Heart left ventricle (tissue), 16 donors: ENCODE data around the gene RGL2. TPM values are rescaled to one million over a fixed set of nuclear protein-coding genes. Genes with fewer than 3 reads are reported as not detected.

Source experiments
- ATAC-seq, 4 donors: fragments of 200-7000 bp; cut with Tn5 transposase; one replicate each; pipeline ENCODE4 v1.9.1; 2020 to 2022; ENCODE audit warnings: moderate library complexity in 4 of 4, mild to moderate bottlenecking in 3 of 4, moderate number of reproducible peaks in 1 of 4
- DNase-seq, 5 donors: peaks; one replicate each; pipeline ENCODE4 v3.0.0-alpha.2; 2020
- H3K27ac ChIP-seq, 12 donors: fragments of 200-600 bp; sonication (generic) in 4 of 12; one replicate each; pipeline versions ENCODE4 v1.5.0 to v1.8.0; 2016 to 2022; ENCODE audit warnings: mild to moderate bottlenecking in 2 of 12
- H3K27me3 ChIP-seq, 9 donors: fragments of 200-600 bp; sonication (generic) in 2 of 9; one replicate each; pipeline versions ENCODE4 v1.5.1 to v1.8.0; 2016 to 2022; ENCODE audit warnings: mild to moderate bottlenecking in 3 of 9
- H3K36me3 ChIP-seq, 9 donors: fragments of 200-600 bp; sonication (generic) in 2 of 9; one replicate each; pipeline versions ENCODE4 v1.5.0 to v1.8.0; 2018 to 2022; ENCODE audit warnings: mild to moderate bottlenecking in 2 of 9
- H3K4me1 ChIP-seq, 12 donors: fragments of 200-600 bp; sonication (generic) in 4 of 12; one replicate each; pipeline versions ENCODE4 v1.5.0 to v1.8.0; 2016 to 2022; ENCODE audit warnings: mild to moderate bottlenecking in 3 of 12
- H3K4me3 ChIP-seq, 12 donors: fragments of 200-600 bp; sonication (generic) in 4 of 12; one replicate each; pipeline versions ENCODE4 v1.5.0 to v1.8.0; 2017 to 2022; ENCODE audit warnings: mild to moderate bottlenecking in 9 of 12, moderate library complexity in 4 of 12
- H3K9me3 ChIP-seq, 12 donors: fragments of 200-600 bp; sonication (generic) in 4 of 12; one replicate each; pipeline versions ENCODE4 v1.5.0 to v1.8.0; 2016 to 2022; ENCODE audit warnings: mild to moderate bottlenecking in 1 of 12
- CTCF ChIP-seq, 12 donors: fragments of 200-600 bp; sonication (generic) in 4 of 12; IDR thresholded peaks; one replicate each; pipeline versions ENCODE4 v1.5.0 to v1.8.0; 2018 to 2022; ENCODE audit warnings: antibody characterized with exemption in 12 of 12, mild to moderate bottlenecking in 5 of 12
- POLR2A ChIP-seq, 2 donors: fragments of 450-650 bp; IDR thresholded peaks; one replicate each; pipeline ENCODE4 v1.6.1; 2017; ENCODE audit warnings: antibody characterized with exemption in 2 of 2, mild to moderate bottlenecking in 2 of 2, moderate library complexity in 2 of 2
- WGBS, 4 donors: extraction: QIAGEN DNeasy Blood & Tissue Kit in 2 of 4; methylation state at CpG; one replicate each; pipeline versions ENCODE4 v1.1.5 to v1.1.7; 2013 to 2018; 5-methylcytosine and 5-hydroxymethylcytosine counted together
- intact Hi-C, 10 donors: fragments of 100-400 bp; cut with DNase I; formaldehyde crosslinking; loops; one replicate each; pipeline versions ENCODE4 v1.11.1 to v1.14.2; 2022
- microRNA-seq, 4 donors: library from miRNA; unstranded; fragments of <30 nt; microRNA quantifications; one replicate each; pipeline versions ENCODE4 to v1.2.0, GENCODE V29; 2017 to 2020
- polyA plus RNA-seq, 2 donors: library from polyadenylated mRNA; stranded (reverse); fragments of 200-250 nt; gene quantifications; one replicate each; pipeline ENCODE4 v1.2.3, GENCODE V29; 2013
- total RNA-seq, 9 donors: library from RNA; depleted of rRNA in 2 of 9; stranded (reverse); fragments of >200 nt in 2 of 9; fragmentation: NEBNext Ultra II Directional in 3 of 9; extraction: Animal tissue kit (Norgen Biotek cat#: 25700) in 3 of 9; gene quantifications; one replicate each; pipeline versions ENCODE4 v1.1.0 to v1.2.4, GENCODE V29; 2016 to 2023
- donor health status: ischemic (EF 13 %, LVEDD 7.1; RV severe dilation, severe dysfunction).
- donor health status: healthy with polysubstance abuse.
- donor health status: DM: no; HTN: yes; CAD: no.
- donor health status: DM: no; HTN: no; CAD: no.
- donor health status: ischemic (EF 25% LVEDD 6.9; RV normal size, moderate dysfunction).
- donor health status: ischemic (EF 25% LVEDD 5.7; RV mildly dilated, moderate dysfunction).
- donor health status: healthy.
- donor health status: DM: yes; HTN: yes; CAD: no.
- donor health status: ischemic (EF 35%, LVEDD 5.7; RV mildly dilated, moderate dysfunction).
- donor health status: nonischemic (EF 11% LVEDD 7.7; RV severe dilation, severe dysfunction).
- donor health status: DM: yes; HTN: yes; CAD: no.
- donor health status: PGD.
- donor health status: ischemic (EF 29% LVEDD 5.4; RV normal size, mild dysfunction).
- donor health status: nonischemic (EF 23%, LVEDD 6.1; RV moderate dilation, normal function).

The RGL2 gene
- total and polyA plus RNA-seq, 11 donors = 34.9 to 67.8 (median 48.4) TPM

- peaks cover 0 to 18% (median 0%) of the 10 kb centered on the region in 9 donors for H3K27me3 ChIP-seq
- no peak for ATAC-seq
- intact Hi-C loops = loop anchor here in 3 of 10 donors (5.0 to 10.0 kb wide), 2 partner anchors 229 to 236 kb away; partner anchors contain the start of gene HLA-DOA (in 1 of the 3)
- H3K4me3 ChIP-seq = no peak overlapping the region
- no peak for DNase-seq
- no peaks in the 10 kb centered on the region for H3K36me3 ChIP-seq
- peaks cover 0 to 7% (median 6%) of the 10 kb centered on the region in 12 donors for H3K4me1 ChIP-seq
- H3K27ac ChIP-seq = no peak overlapping the region
- 21 to 48% (median 34%) methylated on average over 1 of the region's 1 CpG for WGBS, 4 donors
- H3K9me3 ChIP-seq = no peaks in the 10 kb centered on the region
- no peak for TF ChIP-seq CTCF (IDR thresholded peaks at IDR 0.05)
- no peak for TF ChIP-seq POLR2A (IDR thresholded peaks at IDR 0.05)
Measured at GRCh38 chr6:33243476-33243875, 55.3 kb downstream of the RGL2 start.

GRCh38 chr6:33241968-33242367 lies 56.8 kb downstream of the RGL2 start:
- Histone ChIP-seq H3K27me3 (peaks cover 0 to 18% (median 0%) of the 10 kb centered on the region in 9 donors), H3K36me3 (no peaks in the 10 kb centered on the region), H3K4me3 (no peak overlapping the region), H3K9me3 (no peaks in the 10 kb centered on the region), H3K27ac (no peak overlapping the region), H3K4me1 (no peaks in the 10 kb centered on the region)
- intact Hi-C loops = loop anchor here in 3 of 10 donors (5.0 to 10.0 kb wide), 2 partner anchors 227 to 235 kb away; partner anchors contain the start of gene HLA-DOA (in 1 of the 3)
- TF ChIP-seq CTCF (IDR thresholded peaks at IDR 0.05) (no peak), POLR2A (IDR thresholded peaks at IDR 0.05) (no peak)
- DNase-seq (no peak), ATAC-seq (no peak)
- 64 to 71% (median 68%) methylated on average over 3 of the region's 3 CpGs for WGBS, 4 donors

Small RNAs within 50 kb of the gene (microRNA-seq; reads per million reads assigned to microRNA genes)
- gene MIR6834 (0 to 0.06 (median 0) reads per million in 4 donors), gene MIR6873 (0 to 0.26 (median 0) reads per million in 4 donors)

Other genes starting within 250 kb of the RGL2 start
- 100 to 1,000 TPM in 2 of 9 donors, 10 to 100 TPM in 7; 18.6 to 438 (median 51.0) TPM for gene HLA-DPA1, start 225.3 kb downstream of the RGL2 start, total RNA-seq
- gene HLA-DPA1, start 225.3 kb downstream of the RGL2 start, polyA plus RNA-seq = 10 to 100 TPM; 18.2 to 23.5 TPM
- gene HLA-DPB1, start 223.0 kb downstream of the RGL2 start, total RNA-seq = 100 to 1,000 TPM in 2 of 9 donors, 10 to 100 TPM in 7; 16.6 to 346 (median 30.7) TPM
- gene HLA-DPB1, start 223.0 kb downstream of the RGL2 start, polyA plus RNA-seq = 10 to 100 TPM; 25.0 to 30.1 TPM
- 1 to 10 TPM in 4 of 9 donors, under 1 TPM in 5; 0.42 to 2.3 (median 0.93) TPM for gene COL11A2, start 106.5 kb downstream of the RGL2 start, total RNA-seq
- 1 to 10 TPM in 1 of 2 donors, under 1 TPM in 1; 0.39 to 4.9 TPM for gene COL11A2, start 106.5 kb downstream of the RGL2 start, polyA plus RNA-seq
- gene RXRB, start 98.3 kb downstream of the RGL2 start, total RNA-seq = 10 to 100 TPM; 20.7 to 39.6 (median 33.4) TPM
- gene RXRB, start 98.3 kb downstream of the RGL2 start, polyA plus RNA-seq = 10 to 100 TPM; 24.6 to 29.8 TPM
- gene SLC39A7, start 98.1 kb downstream of the RGL2 start, total RNA-seq = 10 to 100 TPM; 42.4 to 70.4 (median 55.3) TPM
- gene SLC39A7, start 98.1 kb downstream of the RGL2 start, polyA plus RNA-seq = 100 to 1,000 TPM in 1 of 2 donors, 10 to 100 TPM in 1; 39.9 to 197 TPM
- gene HSD17B8, start 94.3 kb downstream of the RGL2 start, total RNA-seq = 10 to 100 TPM; 15.8 to 31.7 (median 18.8) TPM
- 10 to 100 TPM; 16.7 to 17.9 TPM for gene HSD17B8, start 94.3 kb downstream of the RGL2 start, polyA plus RNA-seq
- 10 to 100 TPM in 8 of 9 donors, 1 to 10 TPM in 1; 8.4 to 32.2 (median 27.3) TPM for gene RING1, start 90.4 kb downstream of the RGL2 start, total RNA-seq
- 10 to 100 TPM; 26.2 to 36.9 TPM for gene RING1, start 90.4 kb downstream of the RGL2 start, polyA plus RNA-seq
- gene VPS52, start 27.1 kb downstream of the RGL2 start, total RNA-seq = 10 to 100 TPM; 26.4 to 47.0 (median 34.2) TPM
- gene VPS52, start 27.1 kb downstream of the RGL2 start, polyA plus RNA-seq = 10 to 100 TPM; 25.1 to 33.0 TPM
- gene RPS18, start 26.9 kb downstream of the RGL2 start, total RNA-seq = 1,000 to 10,000 TPM in 4 of 9 donors, 100 to 1,000 TPM in 5; 685 to 1,292 (median 971) TPM
- 1,000 to 10,000 TPM; 2,229 to 3,458 TPM for gene RPS18, start 26.9 kb downstream of the RGL2 start, polyA plus RNA-seq
- gene B3GALT4, start 21.8 kb downstream of the RGL2 start, total RNA-seq = 10 to 100 TPM in 2 of 9 donors, 1 to 10 TPM in 7; 7.3 to 13.8 (median 9.1) TPM
- 1 to 10 TPM; 7.4 to 8.7 TPM for gene B3GALT4, start 21.8 kb downstream of the RGL2 start, polyA plus RNA-seq
- gene WDR46, start 9.7 kb downstream of the RGL2 start, total RNA-seq = 10 to 100 TPM; 12.2 to 39.5 (median 21.4) TPM
- 10 to 100 TPM; 20.8 to 41.0 TPM for gene WDR46, start 9.7 kb downstream of the RGL2 start, polyA plus RNA-seq
- gene PFDN6, start 9.3 kb downstream of the RGL2 start, total RNA-seq = 10 to 100 TPM; 29.2 to 62.2 (median 43.2) TPM
- gene PFDN6, start 9.3 kb downstream of the RGL2 start, polyA plus RNA-seq = 100 to 1,000 TPM; 243 to 287 TPM
- gene TAPBP, start 15.1 kb upstream of the RGL2 start, total RNA-seq = 100 to 1,000 TPM in 5 of 9 donors, 10 to 100 TPM in 4; 51.6 to 248 (median 107) TPM
- 10 to 100 TPM; 28.3 to 36.9 TPM for gene TAPBP, start 15.1 kb upstream of the RGL2 start, polyA plus RNA-seq
- gene ZBTB22, start 18.8 kb upstream of the RGL2 start, total RNA-seq = 10 to 100 TPM; 10.9 to 22.1 (median 14.0) TPM
- 10 to 100 TPM in 1 of 2 donors, 1 to 10 TPM in 1; 7.5 to 15.5 TPM for gene ZBTB22, start 18.8 kb upstream of the RGL2 start, polyA plus RNA-seq
- gene DAXX, start 24.0 kb upstream of the RGL2 start, total RNA-seq = 10 to 100 TPM; 15.6 to 46.4 (median 18.7) TPM
- 10 to 100 TPM; 13.8 to 30.8 TPM for gene DAXX, start 24.0 kb upstream of the RGL2 start, polyA plus RNA-seq
- 1 to 10 TPM in 3 of 9 donors, under 1 TPM in 3, not detected in 3; 0.39 to 7.0 (median 1.0) TPM for gene KIFC1, start 92.9 kb upstream of the RGL2 start, total RNA-seq
- under 1 TPM; 0.04 to 0.30 TPM for gene KIFC1, start 92.9 kb upstream of the RGL2 start, polyA plus RNA-seq
- 10 to 100 TPM; 43.0 to 82.1 (median 47.3) TPM for gene PHF1, start 112.1 kb upstream of the RGL2 start, total RNA-seq
- 10 to 100 TPM; 54.0 to 77.0 TPM for gene PHF1, start 112.1 kb upstream of the RGL2 start, polyA plus RNA-seq
- 100 to 1,000 TPM in 8 of 9 donors, 10 to 100 TPM in 1; 99.3 to 142 (median 120) TPM for gene CUTA, start 119.2 kb upstream of the RGL2 start, total RNA-seq
- gene CUTA, start 119.2 kb upstream of the RGL2 start, polyA plus RNA-seq = 100 to 1,000 TPM; 139 to 142 TPM
- gene SYNGAP1, start 121.1 kb upstream of the RGL2 start, total RNA-seq = 1 to 10 TPM; 2.4 to 9.9 (median 4.4) TPM
- gene SYNGAP1, start 121.1 kb upstream of the RGL2 start, polyA plus RNA-seq = 1 to 10 TPM; 5.0 to 5.8 TPM
- gene ZBTB9, start 155.6 kb upstream of the RGL2 start, total RNA-seq = 1 to 10 TPM; 2.5 to 6.4 (median 4.7) TPM
- 1 to 10 TPM; 2.2 to 5.6 TPM for gene ZBTB9, start 155.6 kb upstream of the RGL2 start, polyA plus RNA-seq